ENCODE data around the gene SUPT4H1. TPM values are rescaled to one million over a fixed set of nuclear protein-coding genes. Genes with fewer than 3 reads are reported as not detected.

Gene SUPT4H1
- total and polyA plus RNA-seq, 2 of the 4 experiments (the other 2 are of a cell fraction), result 51.6 to 129 TPM

- H3K4ac ChIP-seq (ENCODE audit: low read depth, low read length), result no peak overlapping the region
- dilution Hi-C loops (cut with HindIII; ENCODE audit: low sequenced_read_pairs, unreplicated experiment), result no loop called here
- intact Hi-C loops (cut with micrococcal nuclease), result loop anchor here (2.0 kb wide), 1 partner anchor 27 kb away; the partner anchor contains the start of gene SUPT4H1
- H3K9me1 ChIP-seq (ENCODE audit: insufficient read depth, low read length), result peaks cover 5% of the 10 kb centered on the region; the same call in 1 of the 2 replicates
- no peak overlapping the region for H2BK15ac ChIP-seq (ENCODE audit: low read depth, low read length)
- H3K4me1 ChIP-seq (ENCODE audit: control insufficient read depth, insufficient read depth, low read length), result peaks cover 8% of the 10 kb centered on the region
- H4K20me1 ChIP-seq (ENCODE audit: insufficient read depth, low read length), result no peaks in the 10 kb centered on the region
- no peak overlapping the region for H3K23ac ChIP-seq (ENCODE audit: low read depth, low read length)
- no TSS peak for BruUV-seq (replicated peaks)
- peaks cover 5% of the 10 kb centered on the region; the same call in 1 of the 2 replicates for H3K27me3 ChIP-seq (ENCODE audit: control insufficient read depth, insufficient read depth, low read length)
- H3K4me2 ChIP-seq (ENCODE audit: low read depth, low read length), result no peak overlapping the region
- no peak overlapping the region for H3K27ac ChIP-seq (ENCODE audit: insufficient read depth, low read length)
- H2BK120ac ChIP-seq (ENCODE audit: low read depth, low read length), result no peak overlapping the region
- ATAC-seq (ENCODE audit: low read depth) (no peak), DNase-seq (no peak)
- no peak overlapping the region for H2AFZ ChIP-seq (replicated peaks; ENCODE audit: low read length, poor library complexity)
- TF ChIP-seq RFX5 (IDR thresholded peaks at IDR 0.05; ENCODE audit: low read depth, low read length), result no peak
- TF ChIP-seq SMC3 (IDR thresholded peaks at IDR 0.05; ENCODE audit: low read depth, low read length), result no peak
- no peak for TF ChIP-seq USF2 (IDR thresholded peaks at IDR 0.05; ENCODE audit: low read depth, low read length)
- no peak for TF ChIP-seq BHLHE40 (IDR thresholded peaks at IDR 0.05; ENCODE audit: low read depth, low read length)
- no peak for TF ChIP-seq ELK1 (IDR thresholded peaks at IDR 0.05; ENCODE audit: borderline replicate concordance, low read depth, low read length)
- no peak for TF ChIP-seq MAFK (IDR thresholded peaks at IDR 0.05; ENCODE audit: low read depth, low read length)
- no peak for TF ChIP-seq MXI1 (IDR thresholded peaks at IDR 0.05; ENCODE audit: borderline replicate concordance, low read depth, low read length)
- TF ChIP-seq FOS (IDR thresholded peaks at IDR 0.05; ENCODE audit: low read depth, low read length), result no peak
- TF ChIP-seq CEBPB (IDR thresholded peaks at IDR 0.05; ENCODE audit: low read depth, low read length), result no peak
- no peaks in the 10 kb centered on the region for H3K9me3 ChIP-seq (ENCODE audit: control insufficient read depth, insufficient read depth, low read length)
- CTCF ChIA-PET, result interaction anchor here (0.6 kb wide), 1 partner anchor 893 kb away, joined by 4 read pairs; no protein-coding TSS in a partner anchor
- no peaks in the 10 kb centered on the region for H3K79me1 ChIP-seq (ENCODE audit: low read depth in 1 of 2, low read length in 2 of 2)
- peaks cover 3% of the 10 kb centered on the region; the same call in 1 of the 2 replicates for H3K36me3 ChIP-seq (ENCODE audit: control insufficient read depth, insufficient read depth, low read length)
- no peak overlapping the region for H3K14ac ChIP-seq (replicated peaks; ENCODE audit: low read depth, low read length)
- H3K18ac ChIP-seq (ENCODE audit: low read depth, low read length), result no peak overlapping the region
- H2BK5ac ChIP-seq (ENCODE audit: low read depth, low read length, poor library complexity, severe bottlenecking), result no peak overlapping the region
- in situ Hi-C loops (cut with MboI; ENCODE audit: low sequenced_read_pairs), result loop anchor here (25.0 kb wide), 1 partner anchor 464 kb away; the partner anchor contains the start of gene MRPS23
- no peak overlapping the region for H4K8ac ChIP-seq (ENCODE audit: low read depth in 2 of 2, low read length in 2 of 2)
- H3K56ac ChIP-seq (ENCODE audit: extremely low read depth, insufficient read depth, low read length), result no peak overlapping the region
- no peak overlapping the region for H2BK20ac ChIP-seq (ENCODE audit: low read depth, low read length)
- H4K91ac ChIP-seq (ENCODE audit: insufficient read depth, low read depth, low read length), result no peak overlapping the region
- H4K5ac ChIP-seq (ENCODE audit: low read depth, low read length), result no peak overlapping the region
- H3K9ac ChIP-seq (ENCODE audit: low read depth, low read length), result no peak overlapping the region
- no peak overlapping the region for H2AK9ac ChIP-seq (replicated peaks; ENCODE audit: low read depth, low read length, poor library complexity)
- H2AK5ac ChIP-seq (ENCODE audit: low read depth, low read length), result no peak overlapping the region
- H3K4me3 ChIP-seq (ENCODE audit: insufficient read depth, low read depth, low read length), result no peak overlapping the region
- POLR2A ChIA-PET (ENCODE audit: unreplicated experiment), result no interaction called here
- 93% methylated on average over 10 of the region's 11 CpGs; no CpG with 5 or more reads in 1 of the 2 experiments for WGBS, 2 experiments (ENCODE audit: extremely low coverage in 2 of 2, insufficient read length in 1 of 2)
These were observed 26.0 kb downstream of the SUPT4H1 start for GRCh38 chr17:58325976-58326468.

Data from IMR-90 (cell line).